Breast epithelium (tissue), 3 donors: ENCODE data around the gene PM20D1.

Experiments used
- CTCF ChIP-seq, 3 donors: fragments of 450-650 bp; IDR thresholded peaks; one replicate each; pipeline ENCODE4 v1.5.1; 2016 to 2017; ENCODE audit warnings: antibody characterized with exemption in 3 of 3, mild to moderate bottlenecking in 3 of 3, moderate library complexity in 3 of 3
- POLR2A ChIP-seq: fragments of 450-650 bp; IDR thresholded peaks from one replicate; pipeline ENCODE4 v1.6.1; 2016; ENCODE audit warnings: antibody characterized with exemption, mild to moderate bottlenecking, moderate library complexity
- POLR2AphosphoS5 ChIP-seq, 3 donors: sonication (generic); formaldehyde crosslinking; IDR thresholded peaks; one replicate each; pipeline ENCODE4 v1.6.1; 2017; ENCODE audit warnings: antibody characterized with exemption in 3 of 3

GRCh38 chr1:205800981-205801703, 48.8 kb downstream of the PM20D1 start:
- no peak for TF ChIP-seq CTCF (IDR thresholded peaks at IDR 0.05)
- TF ChIP-seq POLR2AphosphoS5 (IDR thresholded peaks at IDR 0.05), result no peak
- TF ChIP-seq POLR2A, result no peak
